Right lobe of liver (tissue), 4 donors: Measurements from ENCODE around the gene DNAH14.

Source experiments
- CTCF ChIP-seq, 4 donors: fragments of 200-600 bp in 3 of 4; fragments of 450-650 bp in 1 of 4; IDR thresholded peaks; one replicate each; pipeline versions ENCODE4 v1.5.1 to v1.8.0; 2016 to 2022; ENCODE audit warnings: antibody characterized with exemption in 4 of 4, mild to moderate bottlenecking in 2 of 4
- POLR2A ChIP-seq: fragments of 450-650 bp; IDR thresholded peaks from one replicate; pipeline ENCODE4 v1.6.1; 2017; ENCODE audit warnings: antibody characterized with exemption, mild to moderate bottlenecking
- donor health status: DM: no; HTN: no; CAD: no.
- donor health status: DM: no; HTN: no; CAD: no.
- donor health status: DM: no; HTN: yes; CAD: no.

- no peak for TF ChIP-seq CTCF (IDR thresholded peaks at IDR 0.05)
- TF ChIP-seq POLR2A = no peak
These were observed 460.4 kb downstream of the DNAH14 start for GRCh38 chr1:225389843-225390242.
